ENCODE measurements around the gene SOX8.
A peak's percentile ranks its signal among the peaks of the same experiment; 100 is the strongest.
"Not testable (repeated sequence)": the region's sequence is repeated elsewhere in the genome, so short reads cannot be mapped to it uniquely, and the experiment has no call there.

SOX8 gene

DNA sequence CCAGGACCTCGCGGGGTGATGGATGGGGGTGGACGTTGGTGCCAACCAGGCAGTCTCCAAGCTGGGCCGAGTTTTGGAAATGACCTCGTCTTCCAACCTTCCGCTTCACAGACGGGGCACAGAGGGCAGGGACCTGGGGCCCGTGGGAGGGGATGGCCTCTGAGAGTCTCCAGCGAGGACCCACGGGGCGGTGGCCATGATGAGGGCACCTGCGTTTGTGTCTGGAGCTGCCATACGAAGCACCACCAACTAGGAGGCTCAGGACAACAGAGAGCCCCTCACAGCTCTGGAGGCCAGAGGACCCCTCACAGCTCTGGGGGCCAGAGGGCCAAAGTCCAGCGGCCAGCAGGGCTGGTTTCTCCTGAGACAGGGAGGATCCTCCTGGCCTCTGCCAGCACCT lies 26.5 kb downstream of the SOX8 start:
- DNase-seq (ENCODE audit: low spot score): no peak

DNA sequence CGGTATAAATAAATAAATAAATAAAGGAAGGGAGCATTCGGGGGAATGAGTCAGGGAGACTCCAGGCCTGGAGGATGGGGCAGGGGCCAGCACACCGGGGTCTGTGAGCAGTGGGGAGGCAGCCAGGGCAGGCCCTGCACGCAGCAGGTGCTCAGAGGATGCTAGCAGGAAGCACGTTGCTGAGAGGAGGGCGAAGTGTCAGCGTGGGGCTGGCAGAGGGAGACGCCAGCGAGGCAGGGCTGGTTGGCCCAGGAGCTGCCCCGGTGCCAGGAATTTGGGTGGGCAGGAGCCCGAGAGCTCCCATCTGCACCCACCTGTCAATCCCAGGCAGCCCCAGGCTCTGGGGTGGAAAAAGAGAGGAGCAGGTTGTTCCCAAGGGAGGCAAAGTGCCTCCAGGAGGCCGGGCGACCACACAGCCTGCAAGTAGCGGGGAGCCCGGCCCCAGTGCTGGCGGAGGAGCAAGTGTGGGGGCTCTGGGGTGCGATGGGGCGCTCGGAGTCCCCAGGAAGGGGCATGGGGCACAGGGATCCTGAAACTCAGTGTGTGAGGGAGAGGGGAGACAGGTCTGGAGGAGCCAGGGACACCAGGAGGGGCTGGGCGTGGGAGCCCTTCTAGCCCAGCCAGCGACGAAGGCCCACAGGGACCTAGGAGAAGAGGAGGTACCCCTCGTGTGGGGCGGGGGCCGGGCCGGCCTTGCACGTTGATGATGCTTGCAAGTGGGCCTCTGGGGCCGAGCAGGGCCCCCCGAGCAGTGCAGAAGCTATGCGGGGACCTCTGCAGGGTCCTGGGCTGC lies 28.0 kb downstream of the SOX8 start:
- no peak for DNase-seq (ENCODE audit: low spot score)

DNA sequence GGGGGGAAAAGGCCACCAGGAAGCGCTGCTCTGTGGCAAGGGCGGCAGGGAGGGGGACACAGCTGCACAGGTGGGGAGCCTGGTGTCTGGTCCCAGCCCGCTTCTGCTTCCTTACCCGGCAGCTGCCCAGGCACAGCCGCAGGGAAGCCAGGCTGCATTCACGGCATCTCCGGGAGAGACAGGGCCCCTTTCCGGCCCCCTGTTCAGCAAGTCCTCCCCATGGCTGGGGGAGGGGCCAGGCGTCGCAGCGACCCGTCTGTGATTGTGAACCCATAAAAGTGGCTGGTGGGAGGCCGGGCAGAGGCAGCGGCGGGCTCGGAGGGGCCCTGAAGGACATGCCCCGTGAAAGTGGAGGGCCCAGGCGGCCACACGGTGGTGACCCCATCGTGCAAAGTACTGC lies 28.7 kb downstream of the SOX8 start:
- no peak for DNase-seq (ENCODE audit: low spot score)

DNA sequence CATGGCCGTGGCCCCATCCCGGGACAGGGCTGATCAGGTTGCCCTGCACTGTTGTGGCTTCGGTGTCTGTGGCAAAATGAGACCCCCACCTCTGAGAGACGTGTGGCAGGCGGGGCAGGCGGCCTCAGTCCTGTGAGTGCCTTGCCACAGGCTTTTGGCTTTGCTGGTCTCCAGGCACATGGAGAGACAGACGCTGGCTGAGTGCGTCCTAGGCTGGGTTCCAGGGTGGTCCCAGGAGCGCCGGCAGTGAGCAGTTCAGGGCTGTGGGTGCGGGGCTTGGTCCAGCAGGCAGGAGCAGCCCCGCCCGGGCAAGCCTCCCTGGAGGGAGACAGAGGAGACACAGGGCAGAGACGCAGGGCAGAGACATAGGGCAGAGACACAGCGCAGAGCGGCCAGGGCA lies 29.2 kb downstream of the SOX8 start:
- DNase-seq (ENCODE audit: low spot score): no peak

DNA sequence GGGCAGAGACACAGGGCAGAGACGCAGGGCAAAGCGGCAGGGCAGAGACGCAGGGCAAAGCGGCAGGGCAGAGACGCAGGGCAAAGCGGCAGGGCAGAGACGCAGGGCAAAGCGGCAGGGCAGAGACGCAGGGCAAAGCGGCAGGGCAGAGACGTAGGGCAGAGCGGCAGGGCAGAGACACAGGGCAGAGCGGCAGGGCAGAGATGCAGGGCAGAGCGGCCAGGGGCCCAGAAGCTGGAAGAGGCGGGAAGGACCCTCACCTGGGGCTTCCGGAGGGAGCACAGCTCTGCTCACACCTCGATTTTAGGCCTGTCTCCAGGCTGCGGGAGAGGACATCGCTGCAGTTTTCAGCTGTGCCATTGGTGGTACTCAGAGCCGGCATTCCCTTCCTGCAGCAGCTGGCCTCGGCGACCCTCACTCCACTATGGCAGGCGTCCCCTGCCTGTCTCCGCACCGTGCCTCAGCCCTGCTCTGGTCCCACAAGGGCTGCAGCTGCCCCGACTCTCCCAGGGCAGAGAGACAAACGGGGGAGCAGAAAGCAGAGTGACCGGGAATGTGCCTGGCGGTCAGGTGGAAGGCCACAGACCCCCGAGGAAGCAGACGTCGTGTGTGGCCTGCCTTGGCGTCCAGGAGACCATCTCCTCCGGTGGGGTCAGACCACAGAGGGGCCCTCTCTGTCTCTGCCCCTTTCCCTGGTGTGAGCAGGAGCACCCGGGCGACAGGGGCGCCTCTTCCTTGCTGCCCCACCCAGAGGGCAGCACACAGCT lies 29.9 kb downstream of the SOX8 start:
- no peak for DNase-seq (ENCODE audit: low spot score)

DNA sequence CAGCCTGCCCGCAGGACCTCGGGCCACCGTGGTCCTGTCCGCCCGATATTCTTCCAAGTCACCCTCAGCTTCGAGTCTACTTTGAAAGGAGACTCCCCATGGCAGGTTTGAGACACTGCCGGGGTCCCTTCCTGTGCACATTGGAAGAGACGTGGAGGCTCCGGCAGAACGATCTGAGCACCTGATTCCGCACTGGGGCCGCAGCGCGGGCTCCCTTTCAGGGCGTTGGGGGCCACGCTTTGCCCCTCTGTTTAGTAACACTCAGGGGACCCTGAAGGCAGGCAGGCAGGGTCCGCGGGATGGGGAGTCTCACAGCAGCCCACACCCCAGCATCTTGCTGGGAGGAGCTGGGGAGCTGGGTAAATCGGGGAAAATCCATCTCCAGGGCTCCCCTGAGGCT lies 30.6 kb downstream of the SOX8 start:
- DNase-seq (ENCODE audit: low spot score): no peak

DNA sequence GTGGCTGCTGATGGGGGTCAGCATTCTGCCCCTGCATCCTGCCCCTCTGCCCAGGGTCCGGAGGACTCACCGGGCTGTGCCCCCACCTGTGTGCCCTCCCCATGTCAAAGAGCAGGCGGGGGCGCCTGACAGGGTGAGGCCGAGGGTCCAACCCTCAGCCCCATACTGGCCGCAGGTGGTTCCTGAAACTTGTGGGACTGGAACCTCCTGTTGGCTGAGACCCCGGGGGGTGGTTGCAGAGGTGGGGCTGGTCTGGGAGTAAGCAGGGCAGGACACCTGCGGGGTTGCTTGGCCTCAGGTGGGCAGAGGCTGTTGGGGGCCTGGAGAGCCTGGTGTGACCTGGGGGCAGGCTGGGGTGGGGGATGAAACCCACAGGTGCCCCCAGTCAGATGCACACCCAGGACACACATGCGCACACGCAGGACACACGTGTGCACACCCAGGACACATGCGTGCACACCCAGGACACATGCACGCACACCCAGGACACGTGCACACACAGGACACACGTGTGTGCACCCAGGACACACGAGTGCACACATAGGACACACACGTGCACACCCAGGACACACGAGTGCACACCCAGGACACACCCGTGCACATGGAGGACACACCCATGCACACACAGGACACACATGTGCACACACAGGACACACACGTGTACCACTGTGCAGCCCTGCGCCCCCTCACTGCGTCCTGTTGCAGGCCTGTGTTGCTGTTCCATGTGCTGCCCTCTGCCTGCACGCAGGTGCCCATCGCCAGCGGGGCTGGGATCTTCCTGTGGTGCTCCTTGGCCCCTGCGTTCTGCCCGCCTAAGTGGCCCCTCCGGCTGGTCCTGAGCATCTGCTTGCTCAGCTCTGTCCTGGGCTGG lies 31.4 kb downstream of the SOX8 start:
- DNase-seq (ENCODE audit: low spot score): no peak

DNA sequence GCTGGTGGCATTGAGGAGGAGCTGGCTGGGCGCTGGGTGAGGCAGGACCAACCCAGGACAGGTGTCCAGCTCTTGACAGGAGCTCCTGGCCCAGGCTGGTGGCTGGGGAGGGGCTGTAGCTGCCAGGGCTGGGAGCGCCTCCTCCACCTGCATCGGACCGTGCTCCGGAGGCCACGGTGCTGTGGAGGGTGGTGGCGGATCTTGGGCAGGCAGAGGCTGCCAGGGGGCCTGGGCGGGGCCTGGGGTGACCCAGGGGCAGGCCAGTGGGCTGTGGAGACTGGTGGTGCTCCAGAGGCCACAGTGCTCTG lies 32.0 kb downstream of the SOX8 start:
- DNase-seq (ENCODE audit: low spot score): no peak

DNA sequence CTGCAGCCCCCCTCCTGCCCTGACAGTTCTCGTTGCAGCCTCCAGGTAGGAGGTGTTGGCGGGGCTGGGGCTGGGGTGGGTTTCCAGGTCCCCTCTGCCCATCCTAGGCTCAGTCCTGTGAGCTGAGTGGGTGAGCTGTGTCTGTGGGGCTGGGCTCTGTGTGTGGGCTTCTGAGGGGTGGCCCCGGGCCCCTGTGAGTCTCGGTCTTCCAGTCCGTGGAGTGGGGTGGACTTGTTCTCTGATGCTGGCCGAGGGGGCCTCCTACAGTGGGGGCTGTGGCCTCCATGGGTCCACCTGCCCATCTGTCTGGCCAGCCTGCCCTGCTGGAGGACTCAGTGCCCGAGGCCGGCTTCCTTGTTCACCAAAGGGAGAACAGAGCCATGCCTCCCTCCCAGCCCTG lies 32.7 kb downstream of the SOX8 start:
- no peak for DNase-seq (ENCODE audit: low spot score)

DNA sequence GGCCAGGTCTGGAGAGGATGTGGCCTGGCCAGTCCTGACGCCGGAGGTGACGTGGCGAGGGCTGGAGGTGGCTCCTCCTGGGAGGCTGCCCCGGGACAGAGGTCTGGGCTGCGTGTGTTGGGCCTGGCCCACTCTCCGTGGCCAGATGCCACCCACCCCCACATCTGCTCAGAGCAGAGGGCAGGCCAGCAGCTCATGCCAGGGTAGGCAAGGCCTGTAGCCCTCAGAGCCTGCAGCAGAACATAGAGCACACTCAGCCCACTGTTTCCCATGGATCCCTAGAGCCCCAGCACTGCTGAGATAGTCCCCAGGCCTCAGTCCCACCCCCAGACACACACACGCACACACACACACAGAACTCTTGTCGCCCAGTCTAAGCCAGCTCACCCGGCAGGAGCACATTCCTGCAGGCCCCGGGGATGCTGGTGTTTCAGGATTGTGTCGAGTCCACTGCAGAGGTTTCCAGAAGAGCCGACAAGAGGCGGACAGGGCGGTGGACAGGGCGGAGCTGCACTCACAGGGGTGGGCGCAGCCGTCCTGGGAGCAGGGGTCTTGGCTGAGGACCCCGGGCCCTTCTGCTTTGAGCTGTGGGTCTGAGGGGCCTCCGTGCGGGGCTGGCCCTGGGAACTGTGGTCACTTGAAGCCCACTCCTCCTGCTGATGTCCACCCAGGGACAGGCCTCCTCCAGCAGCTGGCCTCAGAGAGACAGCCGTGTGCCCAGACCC lies 33.4 kb downstream of the SOX8 start:
- DNase-seq (ENCODE audit: low spot score): peak; percentile 36

DNA sequence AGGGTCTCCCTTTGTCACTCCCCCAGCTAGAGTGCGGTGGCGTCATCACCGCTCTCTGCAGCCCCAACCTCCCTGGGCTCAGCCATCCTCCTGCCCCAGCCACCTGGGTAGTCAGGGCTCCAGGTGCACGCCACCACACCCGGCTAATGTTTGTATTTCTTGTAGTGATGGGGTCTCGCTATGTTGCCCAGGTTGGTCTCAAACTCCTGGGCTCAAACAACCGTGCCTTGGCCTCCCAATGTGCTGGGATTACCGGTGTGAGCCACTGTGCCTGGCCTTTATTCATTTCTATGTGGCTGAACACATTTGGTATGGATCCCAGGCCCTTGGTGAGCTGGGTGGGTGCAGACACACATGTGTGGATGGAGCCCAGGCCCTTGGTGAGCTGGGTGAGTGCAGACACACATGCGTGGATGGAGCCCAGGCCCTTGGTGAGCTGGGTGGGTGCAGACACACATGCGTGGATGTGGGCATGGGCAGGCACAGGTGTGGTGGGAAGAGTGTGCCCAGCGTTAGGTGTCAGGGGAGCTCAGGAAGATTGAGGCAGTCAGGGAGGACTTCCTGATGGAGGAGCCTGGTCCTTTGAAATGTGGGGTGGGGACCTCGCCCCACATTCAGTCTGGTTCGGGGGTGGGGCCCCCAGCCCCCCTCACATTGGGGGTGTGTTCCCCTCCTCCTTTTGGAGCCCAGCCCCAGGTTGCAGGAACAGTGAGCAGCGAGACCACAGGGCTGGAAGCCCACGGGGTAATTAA lies 37.1 kb downstream of the SOX8 start:
- no peak for DNase-seq (ENCODE audit: low spot score)

DNA sequence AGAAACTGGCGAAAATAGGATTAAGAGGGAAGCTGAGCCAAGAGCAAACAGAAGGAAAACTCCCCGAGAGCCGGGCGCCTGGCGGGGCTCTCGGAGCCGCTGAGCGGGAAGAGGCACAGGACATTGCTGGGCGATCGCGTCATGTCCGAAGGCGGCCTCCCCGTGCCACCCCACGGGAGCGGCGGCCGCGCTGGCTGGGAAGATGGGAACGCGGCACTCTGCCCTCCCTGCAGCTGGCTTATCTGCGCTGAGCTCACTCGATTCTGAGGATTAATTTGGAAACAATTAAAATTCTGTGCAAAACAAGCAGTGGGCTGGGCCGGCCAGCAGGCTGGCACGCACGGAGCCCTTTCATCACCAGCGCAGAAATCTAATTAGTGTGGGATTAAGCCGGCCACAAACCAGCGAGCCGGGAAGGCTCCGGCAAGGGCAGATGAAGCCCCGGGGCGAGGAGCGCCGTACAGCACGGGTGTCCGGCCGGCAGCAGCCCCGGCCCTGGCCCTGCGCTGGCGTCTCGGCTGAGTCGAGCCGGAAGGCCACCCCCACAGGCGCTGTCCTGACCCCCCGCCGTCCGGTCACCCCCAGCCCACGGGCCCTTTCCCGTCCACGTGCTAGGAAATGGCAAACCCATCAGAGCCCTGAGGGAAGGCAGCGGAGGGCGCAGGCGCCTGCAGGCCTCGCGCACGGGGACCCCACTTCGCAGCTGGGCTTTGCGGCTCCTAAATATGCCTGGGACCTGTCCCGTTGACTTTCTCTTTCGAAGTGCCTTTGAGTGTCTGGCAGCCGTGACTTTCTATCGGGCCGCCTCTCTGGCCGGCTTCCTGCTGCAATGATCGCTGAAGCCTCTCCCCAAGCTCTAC lies 37.9 kb downstream of the SOX8 start:
- DNase-seq (ENCODE audit: low spot score): peak; percentile 51

DNA sequence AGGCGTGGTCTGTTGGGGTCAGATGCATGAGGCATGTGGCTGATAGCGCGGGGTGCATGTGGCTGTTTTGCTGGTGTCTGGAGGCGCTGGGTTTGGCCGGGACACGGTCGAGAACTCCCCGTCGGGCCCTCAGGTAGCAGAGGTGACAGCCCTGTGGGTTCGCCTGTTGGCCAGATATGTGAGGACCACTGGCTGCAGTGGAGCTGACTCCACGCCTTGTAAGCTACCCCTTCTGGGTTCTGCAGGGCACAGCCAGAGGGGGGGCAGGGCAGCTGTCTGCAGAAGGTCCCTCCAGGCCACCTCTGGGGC lies 38.5 kb downstream of the SOX8 start:
- DNase-seq (ENCODE audit: low spot score): no peak

DNA sequence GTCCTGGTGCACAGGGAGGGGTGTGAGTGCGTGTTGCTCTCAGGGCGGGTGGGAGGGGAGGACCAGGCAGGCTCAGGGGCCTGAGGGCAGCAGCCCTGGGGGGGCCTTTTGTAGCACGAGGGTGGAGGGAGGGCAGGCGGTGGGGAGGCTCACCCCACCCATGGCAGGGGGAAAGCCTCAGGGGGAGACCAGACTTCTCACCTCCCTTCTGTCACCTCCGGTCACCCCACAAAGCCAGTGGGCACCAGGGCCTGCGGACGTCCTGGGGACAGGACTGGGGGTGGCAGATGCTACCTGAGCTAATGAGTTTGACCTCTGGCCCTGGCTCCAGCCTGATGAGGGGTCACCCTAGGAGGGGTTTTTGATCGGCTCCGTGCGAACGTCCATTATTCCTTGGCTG lies 39.0 kb downstream of the SOX8 start:
- no peak for DNase-seq (ENCODE audit: low spot score)

DNA sequence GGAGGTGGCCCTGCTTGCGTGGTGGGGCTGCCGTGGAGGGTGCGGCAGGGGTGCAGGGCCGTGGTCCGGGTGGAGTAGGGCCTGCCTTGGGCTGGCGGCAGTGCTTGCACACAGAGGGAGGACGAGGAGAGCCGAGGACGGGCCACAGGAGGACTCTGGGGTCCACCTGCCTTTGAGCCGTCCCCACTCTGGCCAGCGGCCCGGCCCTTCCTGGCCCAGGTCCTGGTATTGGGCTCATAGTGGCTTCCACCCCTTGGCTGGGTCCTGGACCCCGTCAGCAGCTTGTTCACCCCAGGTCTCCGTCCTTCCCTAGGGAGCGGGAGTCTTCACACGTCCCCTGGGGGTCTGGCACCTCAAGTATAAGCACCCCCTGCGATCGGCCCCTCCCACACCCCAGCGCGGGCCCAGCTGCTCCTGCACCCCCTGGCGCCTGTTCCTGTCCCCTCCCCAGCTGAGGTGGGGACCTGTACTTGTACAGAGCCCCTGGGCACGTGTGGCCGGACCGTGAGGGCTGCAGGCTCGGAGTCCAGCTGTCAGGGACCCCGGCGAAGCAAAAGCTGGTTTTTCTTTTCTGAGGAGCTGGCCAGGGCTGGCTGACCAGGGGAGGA lies 40.1 kb downstream of the SOX8 start:
- no peak for DNase-seq (ENCODE audit: low spot score)

DNA sequence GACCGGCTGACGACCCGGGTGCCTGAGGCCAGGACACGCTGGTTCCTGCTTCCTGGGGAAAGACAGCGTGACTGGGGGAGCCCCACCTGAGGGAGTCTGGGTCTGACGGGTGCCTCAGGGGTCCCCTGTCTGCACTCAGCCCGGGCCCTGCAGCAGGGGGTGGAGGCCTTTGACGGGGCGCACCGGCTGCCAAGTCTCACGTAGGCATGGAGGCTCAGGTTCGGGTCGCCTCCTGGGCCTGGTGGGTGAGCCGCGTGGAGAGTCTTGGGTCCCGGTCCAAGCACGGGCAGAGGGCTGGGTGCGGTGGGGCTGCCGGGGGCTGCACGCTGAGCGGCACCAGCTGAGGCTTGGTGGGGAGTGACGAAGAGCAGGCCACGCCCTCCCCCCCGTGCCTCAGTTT lies 40.9 kb downstream of the SOX8 start:
- no peak for DNase-seq (ENCODE audit: low spot score)

DNA sequence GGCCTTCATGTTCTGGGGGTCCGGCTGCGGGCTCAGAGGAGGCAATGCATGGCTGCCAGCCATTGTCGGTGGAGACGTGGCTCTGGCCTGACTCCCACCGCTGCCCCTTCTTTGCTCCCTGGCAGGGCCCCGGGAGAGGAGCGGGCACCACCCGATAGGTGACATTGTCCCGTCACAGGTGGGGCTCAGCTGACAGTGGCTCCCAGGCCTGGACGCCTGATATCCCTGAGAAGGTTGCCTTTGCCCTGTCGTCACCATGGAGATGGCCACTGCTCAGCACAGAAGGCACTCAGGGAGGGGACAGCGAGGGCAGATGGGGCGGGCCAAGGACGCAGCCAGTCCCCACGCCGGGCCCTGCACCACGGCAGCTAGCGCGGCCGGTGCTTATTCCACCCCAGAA lies 42.6 kb downstream of the SOX8 start:
- no peak for DNase-seq (ENCODE audit: low spot score)

DNA sequence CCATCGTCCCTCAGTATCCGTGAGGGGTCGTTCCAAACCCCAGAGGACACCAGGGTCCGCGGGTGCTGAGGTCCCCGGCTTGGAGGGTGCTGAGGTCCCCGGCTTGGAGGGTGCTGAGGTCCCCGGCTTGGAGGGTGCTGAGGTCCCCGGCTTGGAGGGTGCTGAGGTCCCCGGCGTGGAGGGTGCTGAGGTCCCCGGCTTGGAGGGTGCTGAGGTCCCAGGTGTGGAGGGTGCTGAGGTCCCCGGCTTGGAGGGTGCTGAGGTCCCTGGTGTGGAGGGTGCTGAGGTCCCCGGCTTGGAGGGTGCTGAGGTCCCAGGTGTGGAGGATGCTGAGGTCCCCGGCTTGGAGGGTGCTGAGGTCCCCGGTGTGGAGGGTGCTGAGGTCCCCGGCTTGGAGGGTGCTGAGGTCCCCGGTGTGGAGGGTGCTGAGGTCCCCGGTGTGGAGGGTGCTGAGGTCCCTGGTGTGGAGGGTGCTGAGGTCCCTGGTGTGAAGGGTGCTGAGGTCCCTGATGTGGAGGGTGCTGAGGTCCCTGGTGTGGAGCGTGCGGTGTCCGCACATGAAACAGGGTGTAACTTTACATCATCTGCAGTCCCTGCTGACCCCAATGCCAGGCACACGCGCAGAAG lies 43.7 kb downstream of the SOX8 start:
- DNase-seq (ENCODE audit: low spot score): not testable (repeated sequence)

DNA sequence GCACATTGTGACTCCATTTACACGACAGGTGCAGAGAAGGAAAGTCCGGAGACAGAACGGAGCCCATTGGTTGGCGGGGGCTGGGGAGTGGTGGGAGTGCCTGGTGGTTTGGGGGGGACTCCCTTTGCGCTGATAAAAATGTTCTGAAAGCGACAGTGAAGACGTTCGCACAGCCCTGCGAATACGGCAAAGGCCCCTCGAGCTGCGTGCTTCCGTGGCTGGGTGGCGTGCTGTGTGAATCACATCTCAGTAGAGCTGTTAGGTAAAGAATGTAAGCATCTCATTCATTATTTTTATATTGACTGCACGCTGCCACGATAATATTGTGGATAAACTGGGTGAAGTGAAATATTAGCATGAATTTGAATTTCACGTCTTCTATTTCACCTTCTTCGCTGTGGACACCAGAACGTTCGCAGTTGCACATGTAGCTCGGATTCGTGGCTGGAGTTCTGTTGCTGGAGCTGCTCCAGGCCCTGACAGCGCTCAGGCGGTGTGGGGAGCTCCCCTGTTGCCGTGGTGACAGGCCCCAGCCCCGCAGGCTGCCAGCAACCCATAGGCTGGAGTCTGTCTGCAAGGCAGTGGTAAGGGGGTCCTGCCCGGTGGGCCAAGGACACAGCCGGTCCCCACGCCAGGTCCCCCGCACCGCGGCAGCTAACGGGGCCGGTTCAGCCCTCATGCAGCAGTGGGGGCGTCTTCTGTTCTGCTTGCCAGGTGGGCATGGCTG lies 44.6 kb downstream of the SOX8 start:
- no peak for DNase-seq (ENCODE audit: low spot score)
